HG03045 (cell line): ENCODE measurements around the gene TBXT.

Source experiments
- ATAC-seq: cut with Tn5 transposase; IDR thresholded peaks from one replicate; pipeline ENCODE4 v1.9.1; 2021; ENCODE audit warnings: mild to moderate bottlenecking, moderate library complexity; ENCODE audit not compliant: unreplicated experiment

TBXT gene

GRCh38 chr6:166119116-166119911 is 48.3 kb downstream of the TBXT start:
- ATAC-seq: no peak

- ATAC-seq: no peak
Observed at GRCh38 chr6:166115609-166116008, 52.0 kb downstream of the TBXT start.

GRCh38 chr6:166112580-166112979 is 55.1 kb downstream of the TBXT start:
- ATAC-seq: no peak

- ATAC-seq: no peak
Observed at GRCh38 chr6:166109608-166110007, 58.0 kb downstream of the TBXT start.
